ENCODE measurements around the gene NRGN. TPM values are rescaled to one million over a fixed set of nuclear protein-coding genes. Genes with fewer than 3 reads are reported as not detected.

The NRGN gene
- total RNA-seq, 2 donors from 2014 or later = 12.0 to 12.2 TPM

DNA sequence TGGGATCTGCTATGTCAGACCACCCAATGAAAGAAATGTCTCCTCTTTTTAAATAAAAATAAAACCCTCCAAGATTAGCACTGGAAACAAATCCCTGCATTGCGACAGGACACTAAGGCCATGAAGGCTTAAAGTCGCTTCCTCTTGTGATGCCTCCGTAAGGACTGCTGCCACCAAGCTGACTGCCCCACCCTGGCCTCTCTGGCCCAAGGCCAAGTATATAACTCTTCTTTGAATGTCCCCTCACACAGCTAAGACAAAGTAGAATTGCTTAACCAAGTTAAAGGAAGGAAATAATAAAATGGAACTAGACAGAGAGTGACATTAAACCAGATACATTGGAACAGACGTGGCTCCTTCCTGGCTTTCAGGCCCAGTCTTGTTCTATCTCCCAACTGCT is 7.5 kb upstream of the NRGN start:
- Mint-ChIP-seq H3K36me3 (no peaks in the 10 kb centered on the region), H3K27ac (no peak overlapping the region), H3K9me3 (no peaks in the 10 kb centered on the region)
- no peak for ATAC-seq
- no peak for DNase-seq (ENCODE audit: low spot score in 2 of 2)

GRCh38 chr11:124736736-124737135 is 3.0 kb upstream of the NRGN start:
- H3K36me3 Mint-ChIP-seq = no peaks in the 10 kb centered on the region
- ATAC-seq (no peak), DNase-seq (ENCODE audit: low spot score in 2 of 2) (no peak)
- peak overlapping the region in 1 of 2 donors; percentile 23 for H3K27ac Mint-ChIP-seq
- H3K9me3 Mint-ChIP-seq = no peaks in the 10 kb centered on the region

GRCh38 chr11:124737638-124738305 is 2.0 kb upstream of the NRGN start:
- DNase-seq (ENCODE audit: low spot score in 2 of 2) = no peak
- Mint-ChIP-seq H3K36me3 (no peaks in the 10 kb centered on the region), H3K27ac (no peak overlapping the region), H3K9me3 (no peaks in the 10 kb centered on the region)
- ATAC-seq = no peak

DNA sequence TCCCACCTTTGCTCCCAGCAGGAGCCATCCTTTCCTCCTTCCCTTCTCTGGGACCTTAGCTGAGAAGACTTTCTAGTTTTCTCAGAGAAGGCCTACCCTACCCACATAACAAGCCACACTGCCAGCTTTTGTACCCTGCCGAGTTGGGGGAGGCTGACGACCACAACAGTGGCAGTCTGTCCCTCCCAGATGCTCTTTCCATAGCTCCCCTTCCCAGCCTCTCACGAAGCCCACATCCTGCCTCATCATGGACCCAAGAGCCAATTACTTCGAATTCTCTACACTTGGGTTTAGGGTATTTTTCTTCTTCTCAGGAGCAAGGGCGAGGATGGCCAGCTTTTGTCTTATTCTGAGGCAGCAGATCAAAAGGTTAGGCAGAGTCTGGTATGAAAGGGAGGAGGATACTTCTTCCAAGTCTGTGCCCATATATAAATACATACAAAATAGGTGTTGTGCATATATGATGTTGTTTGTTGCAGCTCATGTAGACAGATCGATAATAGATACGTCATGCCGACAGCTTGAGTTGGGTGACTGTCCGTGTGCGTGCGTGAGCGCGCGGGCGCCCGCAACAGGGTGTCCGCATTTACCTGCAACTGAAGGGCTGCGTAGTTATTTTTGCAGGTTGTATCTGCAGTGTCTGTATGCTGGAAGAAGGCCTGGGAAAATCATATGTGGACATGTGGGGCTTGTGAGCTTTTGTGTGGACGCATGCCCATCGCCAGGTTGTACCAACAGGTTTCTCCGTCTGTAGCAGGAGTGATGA is 846 bp upstream of the NRGN start:
- peak overlapping the region in 1 of 2 donors; percentile 22 for H3K27ac Mint-ChIP-seq

GRCh38 chr11:124740277-124740882 is 638 bp downstream of the NRGN start:
- Mint-ChIP-seq H3K27ac (peak overlapping the region in 1 of 2 donors; percentile 22), H3K36me3 (no peaks in the 10 kb centered on the region), H3K9me3 (no peaks in the 10 kb centered on the region)
- peak; percentile 63 to 69 for DNase-seq (ENCODE audit: low spot score in 2 of 2)
- peak; percentile 45 to 75 for ATAC-seq

More for the DNA sequence above, 846 bp upstream of the NRGN start:
- H3K9me3 Mint-ChIP-seq = no peaks in the 10 kb centered on the region
- ATAC-seq = no peak
- no peaks in the 10 kb centered on the region for H3K36me3 Mint-ChIP-seq
- DNase-seq (ENCODE audit: low spot score in 2 of 2) = no peak

DNA sequence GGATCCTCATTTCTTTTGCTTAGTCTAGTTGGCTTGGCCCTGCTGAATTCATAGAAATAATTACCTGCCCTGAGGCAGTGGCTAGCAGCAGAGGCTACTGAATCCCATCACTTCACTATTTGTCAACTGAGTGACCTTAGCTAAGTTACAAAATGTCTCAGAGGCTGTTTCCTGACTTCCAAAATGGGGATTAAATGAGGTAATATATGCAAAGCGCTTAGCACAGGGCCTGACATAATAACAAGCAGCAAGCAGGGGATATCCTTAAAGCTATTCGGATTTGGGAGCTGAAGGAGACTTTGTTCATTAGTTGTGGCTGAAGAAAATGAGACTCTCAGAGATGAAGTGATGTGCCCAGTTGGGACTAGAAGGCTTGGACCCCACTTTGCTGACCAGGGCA is 2.8 kb downstream of the NRGN start:
- no peak for ATAC-seq
- no peaks in the 10 kb centered on the region for H3K36me3 Mint-ChIP-seq
- H3K27ac Mint-ChIP-seq = no peak overlapping the region
- no peaks in the 10 kb centered on the region for H3K9me3 Mint-ChIP-seq
- no peak for DNase-seq (ENCODE audit: low spot score in 2 of 2)

- no peak for DNase-seq (ENCODE audit: low spot score in 2 of 2)
- Mint-ChIP-seq H3K36me3 (no peaks in the 10 kb centered on the region), H3K27ac (no peak overlapping the region), H3K9me3 (no peaks in the 10 kb centered on the region)
- ATAC-seq = no peak
Measured at GRCh38 chr11:124743050-124743449, 3.3 kb downstream of the NRGN start.

DNA sequence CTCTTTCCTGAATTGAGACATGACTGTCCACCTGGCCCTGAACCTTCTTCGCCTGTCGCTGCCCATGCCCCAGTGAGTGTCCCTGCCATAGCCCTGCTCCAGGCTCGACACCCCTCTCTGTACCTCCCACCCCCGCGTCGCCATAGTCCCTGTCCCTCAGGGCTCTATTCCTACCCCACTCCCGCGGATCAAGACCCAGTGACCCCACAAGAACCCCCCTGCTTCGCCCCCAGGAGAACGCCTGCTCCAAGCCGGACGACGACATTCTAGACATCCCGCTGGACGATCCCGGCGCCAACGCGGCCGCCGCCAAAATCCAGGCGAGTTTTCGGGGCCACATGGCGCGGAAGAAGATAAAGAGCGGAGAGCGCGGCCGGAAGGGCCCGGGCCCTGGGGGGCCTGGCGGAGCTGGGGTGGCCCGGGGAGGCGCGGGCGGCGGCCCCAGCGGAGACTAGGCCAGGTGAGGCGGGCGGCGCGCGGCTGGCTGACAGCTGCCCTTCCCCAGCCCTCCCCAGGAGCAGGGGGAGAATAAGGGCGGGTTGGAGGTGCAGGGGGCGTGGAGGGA is 5.6 kb downstream of the NRGN start:
- Mint-ChIP-seq H3K27ac (no peak overlapping the region), H3K36me3 (no peaks in the 10 kb centered on the region)
- no peak for DNase-seq (ENCODE audit: low spot score in 2 of 2)

DNA sequence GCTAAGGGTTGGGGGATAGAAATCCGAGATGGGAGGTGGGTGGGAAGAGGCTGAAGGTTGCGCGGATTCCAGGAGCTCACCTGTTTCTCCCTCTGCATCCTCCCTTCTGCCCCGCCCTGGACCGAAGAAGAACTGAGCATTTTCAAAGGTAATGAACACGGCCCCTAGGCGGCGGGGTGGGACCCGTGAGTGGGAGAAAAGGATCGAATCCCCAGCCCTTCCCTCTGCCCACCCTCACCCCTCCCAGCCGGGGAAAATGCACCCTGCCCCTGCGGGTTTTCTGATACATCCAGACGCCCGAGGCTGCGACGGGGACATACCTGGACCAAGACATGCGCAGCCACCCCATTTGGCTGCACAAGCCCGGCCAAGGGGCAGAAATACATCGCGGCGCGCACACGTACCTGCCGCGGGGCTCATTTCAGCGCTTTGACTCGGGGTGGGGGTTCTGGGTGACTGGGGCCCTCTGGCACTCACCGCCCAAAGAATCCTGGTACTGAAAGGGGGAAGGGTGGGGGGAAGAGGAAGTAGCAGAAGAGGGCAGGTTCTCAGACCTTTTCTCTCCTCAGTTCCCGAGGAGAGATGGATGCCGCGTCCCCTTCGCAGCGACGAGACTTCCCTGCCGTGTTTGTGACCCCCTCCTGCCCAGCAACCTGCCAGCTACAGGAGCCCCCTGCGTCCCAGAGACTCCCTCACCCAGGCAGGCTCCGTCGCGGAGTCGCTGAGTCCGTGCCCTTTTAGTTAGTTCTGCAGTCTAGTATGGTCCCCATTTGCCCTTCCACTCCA is 6.3 kb downstream of the NRGN start:
- H3K36me3 Mint-ChIP-seq = no peaks in the 10 kb centered on the region
- H3K9me3 Mint-ChIP-seq = no peaks in the 10 kb centered on the region
- DNase-seq (ENCODE audit: low spot score in 2 of 2) (peak in 1 of 2 donors; percentile 47), ATAC-seq (peak; percentile 13 to 23)
- peak overlapping the region; percentile 11 to 25 for H3K27ac Mint-ChIP-seq

More for the DNA sequence above, 5.6 kb downstream of the NRGN start:
- ATAC-seq = no peak
- no peaks in the 10 kb centered on the region for H3K9me3 Mint-ChIP-seq

DNA sequence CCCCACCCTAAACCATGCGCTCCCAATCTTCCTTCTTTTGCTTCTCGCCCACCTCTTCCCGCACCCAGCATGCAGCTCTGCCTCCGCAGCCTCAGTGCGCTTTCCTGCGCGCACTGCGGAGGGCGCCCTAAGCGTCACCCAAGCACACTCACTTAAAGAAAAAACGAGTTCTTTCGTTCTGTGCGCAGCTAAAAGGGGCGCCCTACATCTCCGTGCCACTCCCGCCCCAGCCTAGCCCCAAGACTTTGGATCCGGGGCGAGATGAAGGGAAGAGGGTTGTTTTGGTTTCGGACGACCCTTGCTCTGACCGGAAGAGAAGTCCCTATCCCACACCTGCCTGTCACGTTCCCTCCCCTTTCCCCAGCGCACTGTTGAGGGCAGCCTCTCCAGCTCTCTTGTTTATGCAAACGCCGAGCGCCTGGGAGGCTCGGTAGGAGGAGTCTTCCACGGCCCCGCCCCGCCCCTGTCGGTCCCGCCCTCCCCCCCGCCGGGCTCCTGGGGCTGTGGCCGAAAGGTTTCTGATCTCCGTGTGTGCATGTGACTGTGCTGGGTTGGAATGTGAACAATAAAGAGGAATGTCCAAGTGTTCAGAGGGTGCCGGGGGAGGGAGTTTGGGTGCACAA is 7.0 kb downstream of the NRGN start:
- Mint-ChIP-seq H3K9me3 (no peaks in the 10 kb centered on the region), H3K27ac (peak overlapping the region; percentile 25 to 26), H3K36me3 (no peaks in the 10 kb centered on the region)
- ATAC-seq = peak; percentile 84 to 91
- peak in 1 of 2 donors; percentile 69 for DNase-seq (ENCODE audit: low spot score in 2 of 2)

DNA sequence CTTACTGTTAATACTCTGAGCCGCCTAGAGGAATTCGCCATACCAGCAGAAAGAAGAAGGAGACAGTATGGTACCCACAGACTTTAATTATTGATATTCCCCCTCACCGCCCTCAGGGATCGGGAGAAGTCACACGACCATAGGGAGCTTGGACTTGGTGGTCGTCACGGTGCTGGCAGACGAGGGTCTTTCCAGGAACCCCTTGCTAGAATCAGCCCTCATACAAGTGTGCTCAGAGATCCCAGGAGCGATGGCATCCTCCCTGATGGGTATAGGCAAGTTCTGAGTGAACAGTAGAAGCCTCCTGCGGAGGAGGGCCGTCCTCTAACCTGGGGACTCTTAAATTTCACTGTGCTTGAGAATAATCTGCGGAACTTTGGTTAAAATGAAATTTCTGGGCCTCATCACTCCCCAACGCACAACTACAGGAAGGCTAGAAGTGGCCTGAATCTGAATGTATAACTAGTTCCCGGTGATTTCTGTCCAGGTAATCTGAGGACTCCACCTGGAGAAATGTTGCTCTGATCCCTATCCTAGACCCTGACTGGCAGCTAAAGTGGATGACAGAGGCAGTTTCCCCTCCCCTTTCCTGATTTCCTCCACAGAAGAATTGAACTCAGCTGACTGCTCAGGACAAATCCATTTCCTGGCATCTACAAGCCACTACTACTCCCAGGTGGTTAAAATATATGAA is 7.8 kb downstream of the NRGN start:
- Mint-ChIP-seq H3K36me3 (no peaks in the 10 kb centered on the region), H3K9me3 (no peaks in the 10 kb centered on the region), H3K27ac (no peak overlapping the region)
- ATAC-seq (no peak), DNase-seq (ENCODE audit: low spot score in 2 of 2) (no peak)

DNA sequence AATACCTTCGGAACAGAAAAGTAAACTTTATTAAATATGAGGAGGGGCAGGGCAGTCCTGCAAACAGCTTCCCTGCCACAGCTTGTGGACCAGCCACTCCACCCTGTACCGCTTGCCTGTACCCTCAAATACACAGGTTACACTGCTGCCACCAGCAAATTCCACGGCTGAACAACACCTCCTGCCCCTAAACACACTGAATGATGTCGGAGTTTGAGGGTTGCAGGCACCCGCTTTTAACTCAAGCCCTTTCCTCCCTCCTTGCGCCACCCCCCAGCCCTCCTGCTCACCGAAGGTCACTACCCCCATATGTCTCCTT is 8.3 kb downstream of the NRGN start:
- Mint-ChIP-seq H3K9me3 (no peaks in the 10 kb centered on the region), H3K36me3 (no peaks in the 10 kb centered on the region), H3K27ac (no peak overlapping the region)
- no peak for ATAC-seq
- DNase-seq (ENCODE audit: low spot score in 2 of 2) = no peak

DNA sequence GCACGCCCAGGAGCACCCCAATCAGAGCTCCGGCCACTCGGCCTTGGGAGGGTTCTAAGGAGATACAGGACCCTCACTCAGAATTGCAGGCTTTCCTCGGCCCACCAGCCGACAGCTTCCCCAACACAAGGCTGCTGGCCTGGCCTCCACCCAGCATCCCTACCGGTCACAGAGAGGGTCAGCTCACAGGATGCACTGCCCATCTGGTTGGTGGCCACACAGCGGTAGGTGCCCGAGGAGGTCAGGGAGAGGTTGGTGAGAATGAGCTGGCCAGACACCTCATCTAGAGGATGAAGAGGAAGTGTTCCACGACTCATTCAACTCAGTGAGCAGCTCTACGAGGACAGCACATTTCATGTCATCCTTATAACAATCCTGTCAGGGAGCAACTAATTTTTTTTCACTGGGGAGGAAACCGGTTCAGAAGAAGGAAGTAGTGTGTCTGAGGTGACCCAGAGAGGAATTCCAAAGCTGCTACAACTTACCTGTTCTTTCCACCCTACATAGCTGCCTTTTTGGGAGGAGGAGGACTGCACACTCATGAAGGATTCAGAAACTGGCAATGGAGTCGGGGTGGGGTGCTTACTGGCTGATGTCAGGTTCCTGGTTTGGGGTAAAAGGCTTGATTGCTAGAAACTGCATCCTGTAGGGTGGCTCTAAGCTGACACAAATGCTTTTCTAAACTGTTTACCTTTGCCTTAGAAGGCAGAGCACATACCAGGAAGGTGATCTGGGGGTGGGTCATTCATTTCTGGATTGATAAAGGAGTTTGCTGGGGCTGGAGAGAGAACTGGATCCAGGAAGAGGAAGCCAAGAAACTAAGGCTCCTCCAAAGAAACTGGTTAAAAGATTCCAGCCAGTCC is 9.0 kb downstream of the NRGN start:
- DNase-seq (ENCODE audit: low spot score in 2 of 2) = no peak
- Mint-ChIP-seq H3K9me3 (no peaks in the 10 kb centered on the region), H3K36me3 (no peaks in the 10 kb centered on the region), H3K27ac (no peak overlapping the region)
- ATAC-seq = no peak

DNA sequence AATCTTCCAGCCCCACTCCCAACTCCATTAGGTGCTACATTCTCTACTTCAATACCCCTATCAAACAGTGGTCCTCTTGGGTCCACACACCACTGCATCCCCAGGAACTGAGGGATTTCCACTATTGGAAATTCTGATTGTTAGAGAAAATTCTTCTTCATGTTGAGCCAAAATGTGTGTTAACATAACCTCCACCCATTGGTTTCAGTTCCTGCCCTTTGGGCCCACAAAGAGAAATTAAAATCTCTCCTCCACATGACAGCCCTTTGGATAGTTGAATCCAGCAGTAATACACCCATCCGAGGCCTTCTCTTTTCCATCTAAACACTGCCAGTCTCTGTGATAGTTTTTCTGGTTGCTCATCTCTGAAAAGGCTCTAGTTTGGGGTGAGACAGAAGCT is 10.2 kb downstream of the NRGN start:
- ATAC-seq = no peak
- Mint-ChIP-seq H3K9me3 (no peaks in the 10 kb centered on the region), H3K36me3 (no peaks in the 10 kb centered on the region), H3K27ac (no peak overlapping the region)
- DNase-seq (ENCODE audit: low spot score in 2 of 2) = no peak

GRCh38 chr11:124751391-124751740 is 11.6 kb downstream of the NRGN start:
- no peak overlapping the region for H3K27ac Mint-ChIP-seq
- H3K36me3 Mint-ChIP-seq = no peaks in the 10 kb centered on the region
- DNase-seq (ENCODE audit: low spot score in 2 of 2) (no peak), ATAC-seq (no peak)
- no peaks in the 10 kb centered on the region for H3K9me3 Mint-ChIP-seq

Measured in activated naive CD4-positive, alpha-beta T cell treated with anti-CD3 and anti-CD28 coated beads, Interleukin-2, amount 50 U/mL, for 72 hours (primary cell).